Urothelium cell line (cell line): Measurements from ENCODE around the gene OPA1.

Experiments
- DNase-seq: peaks from one replicate; pipeline ENCODE4 v3.0.0; 2011; ENCODE audit warnings: low spot score, mixed read lengths
- FAIRE-seq: peaks from 2 replicates; lab custom pipeline; 2011; peaks lifted over from hg19 to GRCh38; lab: Jason Lieb, UNC

The OPA1 gene

GRCh38 chr3:193693774-193694173 lies 100.8 kb downstream of the OPA1 start:
- FAIRE-seq: no peak
- DNase-seq: no peak

- FAIRE-seq (no peak), DNase-seq (no peak)
Observed at GRCh38 chr3:193701953-193702635, 109.1 kb downstream of the OPA1 start.

GRCh38 chr3:193702967-193703366 lies 110.0 kb downstream of the OPA1 start:
- DNase-seq: no peak
- FAIRE-seq: no peak

- FAIRE-seq (no peak), DNase-seq (no peak)
Observed at GRCh38 chr3:193704431-193704830, 111.4 kb downstream of the OPA1 start.

- DNase-seq (no peak), FAIRE-seq (no peak)
Observed at GRCh38 chr3:193708270-193708669, 115.3 kb downstream of the OPA1 start.

GRCh38 chr3:193710286-193711165 lies 117.5 kb downstream of the OPA1 start:
- no peak for DNase-seq
- FAIRE-seq: no peak

- FAIRE-seq (no peak), DNase-seq (no peak)
Observed at GRCh38 chr3:193711166-193711485, 118.1 kb downstream of the OPA1 start.

- no peak for FAIRE-seq
Observed at GRCh38 chr3:193711523-193711963, 118.5 kb downstream of the OPA1 start.

GRCh38 chr3:193711964-193712598 lies 119.1 kb downstream of the OPA1 start:
- DNase-seq (no peak), FAIRE-seq (no peak)

More at GRCh38 chr3:193711523-193711963, 118.5 kb downstream of the OPA1 start:
- DNase-seq: no peak

GRCh38 chr3:193712938-193713337 lies 119.9 kb downstream of the OPA1 start:
- DNase-seq: no peak
- no peak for FAIRE-seq

GRCh38 chr3:193714523-193715137 lies 121.6 kb downstream of the OPA1 start:
- no peak for DNase-seq
- FAIRE-seq: no peak

GRCh38 chr3:193716150-193716549 lies 123.1 kb downstream of the OPA1 start:
- FAIRE-seq (no peak), DNase-seq (no peak)

- DNase-seq (no peak), FAIRE-seq (no peak)
Observed at GRCh38 chr3:193719735-193720134, 126.7 kb downstream of the OPA1 start.

- FAIRE-seq (no peak), DNase-seq (no peak)
Observed at GRCh38 chr3:193720169-193720568, 127.2 kb downstream of the OPA1 start.

- FAIRE-seq (no peak), DNase-seq (no peak)
Observed at GRCh38 chr3:193722566-193722965, 129.6 kb downstream of the OPA1 start.

GRCh38 chr3:193727089-193727488 lies 134.1 kb downstream of the OPA1 start:
- no peak for FAIRE-seq

GRCh38 chr3:193728429-193729087 lies 135.6 kb downstream of the OPA1 start:
- FAIRE-seq (no peak), DNase-seq (no peak)

More at GRCh38 chr3:193727089-193727488, 134.1 kb downstream of the OPA1 start:
- DNase-seq: no peak

GRCh38 chr3:193729088-193729465 lies 136.1 kb downstream of the OPA1 start:
- DNase-seq: no peak
- FAIRE-seq: no peak

GRCh38 chr3:193729601-193730000 lies 136.6 kb downstream of the OPA1 start:
- no peak for DNase-seq
- no peak for FAIRE-seq

- no peak for DNase-seq
- FAIRE-seq: no peak
Observed at GRCh38 chr3:193730511-193730910, 137.5 kb downstream of the OPA1 start.

GRCh38 chr3:193730976-193731375 lies 138.0 kb downstream of the OPA1 start:
- DNase-seq: no peak
- no peak for FAIRE-seq
